K562 (cell line): ENCODE results near the gene CHAT.

Experiments used
- ARID1B ChIP-seq: fragments of 450-650 bp; IDR thresholded peaks from 2 replicates; pipeline ENCODE4 v1.6.1; 2016; ENCODE audit warnings: antibody characterized with exemption, mild to moderate bottlenecking, inconsistent platforms
- GABPA ChIP-seq: fragments of 200-800 bp; sonication (Bioruptor generic); conservative IDR thresholded peaks from 2 replicates; pipeline ENCODE4 v1.6.1; 2016; ENCODE audit warnings: low read depth, missing genetic modification characterization, missing compliant biosample characterization
- PHF21A ChIP-seq: fragments of 450-650 bp; IDR thresholded peaks from 2 replicates; pipeline ENCODE4 v1.6.1; 2017; ENCODE audit warnings: low read depth, borderline replicate concordance
- RAD21 ChIP-seq, 2 experiments: fragments of 250-450 bp in 1 of 2; fragments of 450-650 bp in 1 of 2; sonication (Bioruptor Pico) in 1 of 2; formaldehyde crosslinking in 1 of 2; IDR thresholded peaks in 1 of 2; conservative IDR thresholded peaks in 1 of 2; 2 replicates each; pipeline versions ENCODE4 v1.4.0 to v1.8.0; 2020 to 2022; ENCODE audit warnings: mild to moderate bottlenecking in 2 of 2, moderate library complexity in 1 of 2
- SIN3A ChIP-seq, 2 experiments: fragments of 150-350 bp in 1 of 2; IDR thresholded peaks; 2 replicates each; pipeline ENCODE4 v1.6.1; 2011 to 2016; ENCODE audit warnings: borderline replicate concordance in 2 of 2, low read depth in 2 of 2, low read length in 2 of 2, mild to moderate bottlenecking in 2 of 2, moderate library complexity in 2 of 2; ENCODE audit not compliant: control insufficient read depth in 1 of 2
- ZBTB17 ChIP-seq: fragments of 450-650 bp; formaldehyde crosslinking; IDR thresholded peaks from 2 replicates; pipeline ENCODE4 v1.4.0; 2020; ENCODE audit warnings: mild to moderate bottlenecking
- TF ChIP-seq, protein P1 (sequence below), 3 experiments: IDR thresholded peaks in 2 of 3; conservative IDR thresholded peaks in 1 of 3; 2 replicates each; pipeline ENCODE4 v1.5.1; 2011 to 2012; ENCODE audit warnings: low read length in 3 of 3, mild to moderate bottlenecking in 3 of 3, control low read depth in 2 of 3, improper control_type of control experiment in 1 of 3, inconsistent platforms in 1 of 3, low read depth in 1 of 3, mixed read lengths in 1 of 3, moderate library complexity in 1 of 3; ENCODE audit not compliant: insufficient read depth in 2 of 3

GRCh38 chr10:49578392-49578791 is 35.4 kb upstream of the CHAT start:
- TF ChIP-seq GABPA (no peak), ZBTB17 (no peak), PHF21A (no peak), SIN3A (IDR thresholded peaks at IDR 0.05; ENCODE audit: borderline replicate concordance in 2 of 2, control insufficient read depth in 1 of 2, low read depth in 2 of 2, low read length in 2 of 2) (no peak), RAD21 (CRISPR knock-in tag; conservative IDR thresholded peaks at IDR 0.05 in 1 of 2, IDR thresholded peaks at IDR 0.05 in 1 of 2) (no peak), ARID1B (no peak)
- TF ChIP-seq, protein P1, sequence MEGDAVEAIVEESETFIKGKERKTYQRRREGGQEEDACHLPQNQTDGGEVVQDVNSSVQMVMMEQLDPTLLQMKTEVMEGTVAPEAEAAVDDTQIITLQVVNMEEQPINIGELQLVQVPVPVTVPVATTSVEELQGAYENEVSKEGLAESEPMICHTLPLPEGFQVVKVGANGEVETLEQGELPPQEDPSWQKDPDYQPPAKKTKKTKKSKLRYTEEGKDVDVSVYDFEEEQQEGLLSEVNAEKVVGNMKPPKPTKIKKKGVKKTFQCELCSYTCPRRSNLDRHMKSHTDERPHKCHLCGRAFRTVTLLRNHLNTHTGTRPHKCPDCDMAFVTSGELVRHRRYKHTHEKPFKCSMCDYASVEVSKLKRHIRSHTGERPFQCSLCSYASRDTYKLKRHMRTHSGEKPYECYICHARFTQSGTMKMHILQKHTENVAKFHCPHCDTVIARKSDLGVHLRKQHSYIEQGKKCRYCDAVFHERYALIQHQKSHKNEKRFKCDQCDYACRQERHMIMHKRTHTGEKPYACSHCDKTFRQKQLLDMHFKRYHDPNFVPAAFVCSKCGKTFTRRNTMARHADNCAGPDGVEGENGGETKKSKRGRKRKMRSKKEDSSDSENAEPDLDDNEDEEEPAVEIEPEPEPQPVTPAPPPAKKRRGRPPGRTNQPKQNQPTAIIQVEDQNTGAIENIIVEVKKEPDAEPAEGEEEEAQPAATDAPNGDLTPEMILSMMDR (IDR thresholded peaks at IDR 0.05 in 2 of 3, conservative IDR thresholded peaks at IDR 0.05 in 1 of 3; ENCODE audit: insufficient read depth in 2 of 3, low read depth in 1 of 3, low read length in 3 of 3), result no peak
